Right lobe of liver (tissue), 4 donors: ENCODE data around the gene MED12L.

ENCODE experiments used
- POLR2A ChIP-seq: fragments of 450-650 bp; IDR thresholded peaks from one replicate; pipeline ENCODE4 v1.6.1; 2017; ENCODE audit warnings: antibody characterized with exemption, mild to moderate bottlenecking
- TF ChIP-seq, protein P1 (sequence below), 4 donors: fragments of 200-600 bp in 3 of 4; fragments of 450-650 bp in 1 of 4; IDR thresholded peaks; one replicate each; pipeline versions ENCODE4 v1.5.1 to v1.8.0; 2016 to 2022; ENCODE audit warnings: antibody characterized with exemption in 4 of 4, mild to moderate bottlenecking in 2 of 4
- donor health status: DM: no; HTN: no; CAD: no.
- donor health status: DM: no; HTN: no; CAD: no.
- donor health status: DM: no; HTN: yes; CAD: no.

DNA sequence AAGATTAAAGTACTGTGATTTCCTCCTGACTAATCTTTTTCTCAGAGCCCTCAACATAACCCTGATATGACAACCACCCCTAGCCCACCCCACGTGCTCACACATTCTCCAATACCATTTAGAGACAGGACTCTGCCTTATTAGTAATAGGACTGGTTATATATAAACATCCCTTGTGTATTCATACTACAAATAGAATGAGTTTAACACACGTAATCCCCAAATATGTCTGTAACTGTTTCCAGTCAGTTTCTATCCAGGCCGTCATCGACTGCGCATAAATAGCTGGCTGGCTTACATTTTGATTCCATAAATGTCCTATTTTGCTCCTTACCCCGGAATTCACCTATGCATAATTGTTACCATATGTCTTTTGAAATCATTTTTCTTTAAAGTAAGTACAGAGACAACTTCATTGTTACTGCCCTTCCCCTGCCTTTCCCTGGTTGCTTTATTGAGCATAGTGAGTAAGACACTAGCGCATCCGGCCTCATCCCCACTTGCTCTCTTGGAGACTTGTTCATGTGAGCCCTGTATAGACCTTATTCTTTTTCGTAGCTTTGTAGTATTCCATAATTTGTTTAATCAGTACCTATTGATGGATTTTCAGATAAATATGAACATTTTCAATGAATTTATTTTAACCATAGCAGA is 196.3 kb downstream of the MED12L start:
- TF ChIP-seq, protein P1, sequence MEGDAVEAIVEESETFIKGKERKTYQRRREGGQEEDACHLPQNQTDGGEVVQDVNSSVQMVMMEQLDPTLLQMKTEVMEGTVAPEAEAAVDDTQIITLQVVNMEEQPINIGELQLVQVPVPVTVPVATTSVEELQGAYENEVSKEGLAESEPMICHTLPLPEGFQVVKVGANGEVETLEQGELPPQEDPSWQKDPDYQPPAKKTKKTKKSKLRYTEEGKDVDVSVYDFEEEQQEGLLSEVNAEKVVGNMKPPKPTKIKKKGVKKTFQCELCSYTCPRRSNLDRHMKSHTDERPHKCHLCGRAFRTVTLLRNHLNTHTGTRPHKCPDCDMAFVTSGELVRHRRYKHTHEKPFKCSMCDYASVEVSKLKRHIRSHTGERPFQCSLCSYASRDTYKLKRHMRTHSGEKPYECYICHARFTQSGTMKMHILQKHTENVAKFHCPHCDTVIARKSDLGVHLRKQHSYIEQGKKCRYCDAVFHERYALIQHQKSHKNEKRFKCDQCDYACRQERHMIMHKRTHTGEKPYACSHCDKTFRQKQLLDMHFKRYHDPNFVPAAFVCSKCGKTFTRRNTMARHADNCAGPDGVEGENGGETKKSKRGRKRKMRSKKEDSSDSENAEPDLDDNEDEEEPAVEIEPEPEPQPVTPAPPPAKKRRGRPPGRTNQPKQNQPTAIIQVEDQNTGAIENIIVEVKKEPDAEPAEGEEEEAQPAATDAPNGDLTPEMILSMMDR (IDR thresholded peaks at IDR 0.05): no peak
- no peak for TF ChIP-seq POLR2A
